ENCODE measurements around the gene KRT82.

The KRT82 gene

DNA sequence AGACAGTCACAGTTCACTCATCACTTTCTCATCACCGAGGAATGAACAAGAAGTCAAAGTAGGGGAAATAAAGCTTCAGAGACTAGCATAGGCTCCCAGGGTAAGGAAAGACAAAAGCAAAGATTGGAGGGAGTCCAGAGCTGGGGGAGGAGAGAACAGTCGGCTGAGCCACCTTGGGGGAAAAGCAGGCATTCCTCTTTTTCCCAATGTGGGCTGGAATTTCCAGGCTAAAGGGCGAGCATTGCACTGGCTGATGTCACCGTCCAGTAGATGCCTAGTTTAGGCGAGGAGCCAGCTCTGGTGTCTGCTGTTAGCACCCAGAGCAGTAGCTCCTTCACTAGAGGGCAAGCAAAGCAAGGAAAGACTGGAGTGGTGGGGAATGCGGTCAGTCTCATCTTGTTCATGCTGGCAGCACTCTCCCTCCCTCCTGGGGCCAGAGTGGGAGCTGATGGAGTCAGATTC lies 36.5 kb upstream of the KRT82 start:
- H3K4me3 ChIP-seq (ENCODE audit: low read length): no peak overlapping the region
- peaks cover 3% of the 10 kb centered on the region for H3K4me1 ChIP-seq (ENCODE audit: control insufficient read depth, insufficient read depth, low read length)
- no peaks in the 10 kb centered on the region for H3K36me3 ChIP-seq (ENCODE audit: control insufficient read depth, insufficient read depth, low read length)
- no peaks in the 10 kb centered on the region for H3K9me3 ChIP-seq (ENCODE audit: control insufficient read depth, insufficient read depth, low read length)
- H3K27me3 ChIP-seq (ENCODE audit: control insufficient read depth, insufficient read depth, low read length): no peaks in the 10 kb centered on the region
- H3K27ac ChIP-seq (ENCODE audit: low read length): no peak overlapping the region
- DNase-seq (ENCODE audit: low read depth, low spot score): peak; percentile 11
- no CpG with 5 or more reads among the region's 6 CpGs for WGBS (ENCODE audit: insufficient coverage, insufficient read length)

DNA sequence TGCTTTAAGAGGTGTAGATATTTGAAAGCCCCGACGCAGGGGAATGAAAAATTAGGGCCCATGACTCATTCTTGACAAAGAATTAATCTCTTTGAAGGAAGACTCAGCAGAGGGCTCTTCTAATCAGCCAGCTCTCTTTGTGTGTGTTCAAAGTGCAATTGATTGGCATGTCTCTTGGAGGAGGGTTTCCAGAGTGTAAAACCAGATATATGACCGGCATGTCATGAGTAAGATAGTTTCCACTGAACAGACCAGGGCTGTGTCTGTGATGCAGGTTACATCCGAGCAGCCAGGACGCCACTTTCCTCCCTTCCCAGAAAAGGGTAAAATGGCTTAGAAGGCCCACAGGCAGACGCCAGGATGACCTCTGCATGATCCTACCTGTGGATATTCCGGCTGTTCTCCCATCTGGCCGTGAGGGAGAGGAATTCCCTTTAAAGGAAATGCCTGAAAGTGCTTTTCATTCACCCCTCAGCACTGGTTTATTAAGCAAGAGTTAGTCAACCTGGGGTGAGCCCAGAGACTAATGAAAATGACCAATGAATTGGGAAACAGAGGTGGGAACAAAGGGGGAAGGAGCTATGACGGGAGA lies 35.3 kb upstream of the KRT82 start:
- Histone ChIP-seq H3K4me1 (ENCODE audit: control insufficient read depth, insufficient read depth, low read length) (peaks cover 3% of the 10 kb centered on the region), H3K27me3 (ENCODE audit: control insufficient read depth, insufficient read depth, low read length) (no peaks in the 10 kb centered on the region), H3K36me3 (ENCODE audit: control insufficient read depth, insufficient read depth, low read length) (no peaks in the 10 kb centered on the region), H3K4me3 (ENCODE audit: low read length) (no peak overlapping the region), H3K27ac (ENCODE audit: low read length) (no peak overlapping the region), H3K9me3 (ENCODE audit: control insufficient read depth, insufficient read depth, low read length) (no peaks in the 10 kb centered on the region)
- DNase-seq (ENCODE audit: low read depth, low spot score): no peak
- WGBS (ENCODE audit: insufficient coverage, insufficient read length): no CpG with 5 or more reads among the region's 9 CpGs

DNA sequence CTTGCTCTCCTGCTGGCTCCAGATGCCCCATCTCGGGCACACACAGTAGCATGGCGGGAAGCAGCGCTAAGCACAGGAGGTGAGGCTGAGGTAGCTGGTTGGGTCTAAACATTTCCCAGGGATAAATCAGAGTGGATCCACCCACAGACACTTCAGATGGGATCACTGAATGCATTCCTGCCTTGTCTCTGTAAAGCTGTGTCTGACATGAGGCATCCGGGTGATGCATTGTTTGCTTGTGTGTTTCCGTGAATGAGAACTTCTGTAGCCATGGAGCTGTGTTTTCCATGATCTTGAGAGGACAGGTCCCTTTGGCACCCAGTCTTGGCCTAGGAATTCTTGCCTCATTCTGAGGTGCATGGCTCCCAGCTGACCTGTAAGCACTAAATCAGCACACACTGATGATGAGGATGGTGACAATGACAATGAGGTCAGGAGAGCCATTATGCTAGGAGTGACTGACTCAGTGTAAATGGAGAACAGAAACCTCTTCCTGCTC lies 34.7 kb upstream of the KRT82 start:
- Histone ChIP-seq H3K27ac (ENCODE audit: low read length) (no peak overlapping the region), H3K9me3 (ENCODE audit: control insufficient read depth, insufficient read depth, low read length) (no peaks in the 10 kb centered on the region), H3K4me1 (ENCODE audit: control insufficient read depth, insufficient read depth, low read length) (peaks cover 3% of the 10 kb centered on the region), H3K4me3 (ENCODE audit: low read length) (no peak overlapping the region), H3K27me3 (ENCODE audit: control insufficient read depth, insufficient read depth, low read length) (no peaks in the 10 kb centered on the region), H3K36me3 (ENCODE audit: control insufficient read depth, insufficient read depth, low read length) (no peaks in the 10 kb centered on the region)
- DNase-seq (ENCODE audit: low read depth, low spot score): no peak
- no CpG with 5 or more reads among the region's 5 CpGs for whole genome bisulfite sequencing (ENCODE audit: insufficient coverage, insufficient read length)

DNA sequence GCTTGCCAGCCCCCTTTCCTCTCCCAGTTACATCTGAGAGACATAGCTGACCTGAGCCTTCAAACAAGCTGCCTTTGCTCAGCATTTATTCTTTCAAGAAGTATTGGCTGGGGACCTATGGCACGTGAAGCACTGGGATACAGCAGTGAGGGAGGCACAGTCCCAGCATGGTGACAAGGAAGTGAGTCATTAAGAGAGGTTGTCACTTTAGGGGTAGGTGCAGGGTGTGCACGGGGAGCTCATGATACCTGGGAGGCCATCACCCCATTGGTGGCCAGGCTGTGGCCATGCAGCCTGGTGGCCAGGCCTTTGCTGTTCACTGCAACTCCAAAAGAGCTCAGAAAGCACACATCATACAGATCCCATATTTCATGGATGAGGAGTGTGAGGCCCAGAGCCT lies 33.7 kb upstream of the KRT82 start:
- no peak overlapping the region for H3K4me3 ChIP-seq (ENCODE audit: low read length)
- H3K27me3 ChIP-seq (ENCODE audit: control insufficient read depth, insufficient read depth, low read length): no peaks in the 10 kb centered on the region
- no peaks in the 10 kb centered on the region for H3K36me3 ChIP-seq (ENCODE audit: control insufficient read depth, insufficient read depth, low read length)
- no peaks in the 10 kb centered on the region for H3K9me3 ChIP-seq (ENCODE audit: control insufficient read depth, insufficient read depth, low read length)
- H3K4me1 ChIP-seq (ENCODE audit: control insufficient read depth, insufficient read depth, low read length): peaks cover 3% of the 10 kb centered on the region
- no peak overlapping the region for H3K27ac ChIP-seq (ENCODE audit: low read length)
- DNase-seq (ENCODE audit: low read depth, low spot score): no peak
- no CpG with 5 or more reads among the region's 2 CpGs for WGBS (ENCODE audit: insufficient coverage, insufficient read length)

DNA sequence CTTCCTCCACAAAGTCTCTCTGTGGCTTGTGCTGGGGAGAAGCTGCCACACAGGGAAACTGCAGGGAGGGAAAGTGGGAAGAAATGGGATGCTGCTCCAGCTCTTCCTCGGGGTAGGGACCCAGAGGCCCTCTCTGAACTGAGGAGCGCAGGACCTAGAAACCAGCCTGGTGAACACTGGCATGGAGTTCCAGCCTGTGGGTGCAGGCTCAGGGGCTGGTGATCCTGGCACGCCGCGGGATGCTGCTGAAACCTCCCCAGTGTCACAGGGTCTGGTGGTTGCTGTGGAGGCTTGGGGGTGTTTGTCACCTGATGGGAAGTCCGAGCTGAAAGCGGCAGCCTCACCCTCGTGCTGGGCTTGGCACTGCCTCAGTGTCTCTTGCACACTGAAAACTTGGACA lies 33.3 kb upstream of the KRT82 start:
- DNase-seq (ENCODE audit: low read depth, low spot score): no peak
- Histone ChIP-seq H3K4me1 (ENCODE audit: control insufficient read depth, insufficient read depth, low read length) (peaks cover 3% of the 10 kb centered on the region), H3K27me3 (ENCODE audit: control insufficient read depth, insufficient read depth, low read length) (no peaks in the 10 kb centered on the region), H3K9me3 (ENCODE audit: control insufficient read depth, insufficient read depth, low read length) (no peaks in the 10 kb centered on the region), H3K36me3 (ENCODE audit: control insufficient read depth, insufficient read depth, low read length) (no peaks in the 10 kb centered on the region), H3K27ac (ENCODE audit: low read length) (no peak overlapping the region), H3K4me3 (ENCODE audit: low read length) (no peak overlapping the region)
- WGBS (ENCODE audit: insufficient coverage, insufficient read length): no CpG with 5 or more reads among the region's 8 CpGs

DNA sequence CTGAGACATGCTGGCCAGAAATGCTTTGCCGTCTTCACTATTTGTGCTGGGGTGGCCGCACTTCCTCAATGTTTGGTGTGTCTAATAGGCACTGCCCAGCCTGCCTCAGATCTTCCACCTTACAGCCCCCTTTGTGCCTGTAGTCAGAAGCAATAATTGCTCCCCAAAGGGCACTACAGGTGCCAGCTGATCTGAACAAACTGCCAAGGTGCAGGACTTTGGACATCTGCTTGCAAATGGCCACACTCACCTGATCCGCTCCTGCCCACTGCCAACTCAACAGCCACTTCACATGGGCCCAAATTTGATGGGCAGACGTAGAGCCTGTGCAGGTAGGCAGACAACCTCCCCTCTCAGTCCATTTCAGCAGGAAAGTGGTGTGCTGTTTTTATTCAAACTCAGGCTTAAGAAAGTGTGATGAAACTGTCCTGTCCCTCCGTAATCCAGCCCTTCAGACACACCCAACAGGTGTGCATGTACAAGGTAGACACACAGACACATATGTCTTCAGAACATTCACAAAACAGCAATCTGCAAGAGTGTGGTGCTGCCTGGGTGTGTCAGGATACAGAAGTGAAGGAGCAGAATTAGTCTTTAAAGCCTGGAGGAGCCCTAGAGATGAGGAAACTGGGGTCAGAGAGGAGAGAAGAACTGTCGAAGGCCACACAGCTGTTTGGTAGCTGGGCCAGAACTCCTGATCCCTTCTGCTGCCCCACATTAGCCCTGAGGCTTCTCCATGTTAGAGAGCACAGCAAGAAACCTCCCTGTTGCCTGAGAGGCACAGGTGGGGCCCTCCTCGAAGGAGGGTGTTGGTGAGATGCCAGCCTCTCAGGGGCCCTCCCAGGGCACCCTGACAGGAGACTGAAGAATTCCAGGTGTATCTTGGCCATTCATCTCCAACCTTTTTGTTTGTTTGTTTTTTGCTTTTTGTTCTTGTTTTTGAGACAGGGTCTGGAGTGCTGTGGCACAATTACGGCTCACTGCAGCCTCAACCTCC lies 32.5 kb upstream of the KRT82 start:
- Histone ChIP-seq H3K4me1 (ENCODE audit: control insufficient read depth, insufficient read depth, low read length) (peaks cover 4% of the 10 kb centered on the region), H3K9me3 (ENCODE audit: control insufficient read depth, insufficient read depth, low read length) (no peaks in the 10 kb centered on the region), H3K4me3 (ENCODE audit: low read length) (no peak overlapping the region), H3K27me3 (ENCODE audit: control insufficient read depth, insufficient read depth, low read length) (no peaks in the 10 kb centered on the region), H3K36me3 (ENCODE audit: control insufficient read depth, insufficient read depth, low read length) (no peaks in the 10 kb centered on the region), H3K27ac (ENCODE audit: low read length) (no peak overlapping the region)
- DNase-seq (ENCODE audit: low read depth, low spot score): no peak
- WGBS (ENCODE audit: insufficient coverage, insufficient read length): no CpG with 5 or more reads among the region's 8 CpGs

DNA sequence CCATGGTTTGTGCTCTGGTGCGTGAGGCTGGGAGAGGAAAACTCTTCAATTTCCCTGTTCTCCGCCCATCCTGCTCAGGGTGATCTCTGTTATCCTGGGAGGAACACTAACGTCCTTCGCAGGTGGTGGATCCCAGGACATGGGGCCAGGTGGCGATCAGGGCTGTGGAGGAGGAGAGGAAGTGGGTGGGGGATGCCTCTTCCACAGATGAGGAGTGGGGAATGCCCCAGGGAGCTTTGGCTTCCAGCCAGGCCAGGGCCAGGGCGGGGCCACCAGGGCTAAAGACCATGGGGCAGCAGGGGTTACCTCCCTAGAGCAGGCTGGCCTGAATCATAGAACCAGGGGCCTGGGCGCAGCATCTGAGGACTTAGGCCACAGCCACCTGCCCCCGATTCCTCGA lies 31.4 kb upstream of the KRT82 start:
- H3K27ac ChIP-seq (ENCODE audit: low read length): no peak overlapping the region
- H3K4me3 ChIP-seq (ENCODE audit: low read length): no peak overlapping the region
- H3K36me3 ChIP-seq (ENCODE audit: control insufficient read depth, insufficient read depth, low read length): no peaks in the 10 kb centered on the region
- H3K4me1 ChIP-seq (ENCODE audit: control insufficient read depth, insufficient read depth, low read length): peaks cover 3% of the 10 kb centered on the region; the same call in 1 of the 2 replicates
- WGBS (ENCODE audit: insufficient coverage, insufficient read length): no CpG with 5 or more reads among the region's 9 CpGs
- H3K9me3 ChIP-seq (ENCODE audit: control insufficient read depth, insufficient read depth, low read length): no peaks in the 10 kb centered on the region
- DNase-seq (ENCODE audit: low read depth, low spot score): no peak
- H3K27me3 ChIP-seq (ENCODE audit: control insufficient read depth, insufficient read depth, low read length): no peaks in the 10 kb centered on the region

DNA sequence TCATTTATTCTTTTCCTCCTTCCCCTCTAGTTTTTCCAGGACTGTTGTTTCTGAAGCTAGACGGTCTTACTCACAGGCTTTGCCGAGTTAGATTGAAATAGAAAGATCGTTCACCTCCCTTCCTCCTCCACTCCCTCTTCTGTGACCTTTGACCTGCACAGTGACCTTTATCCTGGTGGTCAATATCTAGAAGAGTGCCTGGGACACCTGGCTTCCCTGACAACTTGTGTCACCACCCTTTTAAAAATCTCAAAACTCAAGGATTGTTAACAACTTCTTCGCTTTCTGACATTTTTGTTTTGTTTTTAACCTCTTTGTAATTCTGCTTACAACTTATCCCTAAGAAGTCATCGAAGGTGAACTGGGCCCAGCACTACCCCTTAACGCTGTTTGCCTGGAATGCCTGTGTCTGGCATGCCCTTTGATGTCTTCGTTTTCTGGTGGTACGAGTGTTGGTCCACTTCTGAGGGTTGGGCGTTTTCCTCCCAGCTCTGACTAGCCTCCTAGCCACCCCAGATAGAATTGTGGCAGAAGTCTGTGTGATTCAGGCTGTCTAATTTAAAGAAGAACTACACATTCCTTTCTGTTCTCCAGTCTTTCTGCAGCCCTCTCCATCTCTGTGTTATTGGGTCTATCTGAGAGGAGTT lies 30.8 kb upstream of the KRT82 start:
- WGBS (ENCODE audit: insufficient coverage, insufficient read length): no CpG with 5 or more reads among the region's 9 CpGs
- no peak for DNase-seq (ENCODE audit: low read depth, low spot score)
- Histone ChIP-seq H3K36me3 (ENCODE audit: control insufficient read depth, insufficient read depth, low read length) (no peaks in the 10 kb centered on the region), H3K4me1 (ENCODE audit: control insufficient read depth, insufficient read depth, low read length) (peaks cover 3% of the 10 kb centered on the region; the same call in 1 of the 2 replicates), H3K27me3 (ENCODE audit: control insufficient read depth, insufficient read depth, low read length) (no peaks in the 10 kb centered on the region), H3K4me3 (ENCODE audit: low read length) (no peak overlapping the region), H3K9me3 (ENCODE audit: control insufficient read depth, insufficient read depth, low read length) (no peaks in the 10 kb centered on the region), H3K27ac (ENCODE audit: low read length) (no peak overlapping the region)

DNA sequence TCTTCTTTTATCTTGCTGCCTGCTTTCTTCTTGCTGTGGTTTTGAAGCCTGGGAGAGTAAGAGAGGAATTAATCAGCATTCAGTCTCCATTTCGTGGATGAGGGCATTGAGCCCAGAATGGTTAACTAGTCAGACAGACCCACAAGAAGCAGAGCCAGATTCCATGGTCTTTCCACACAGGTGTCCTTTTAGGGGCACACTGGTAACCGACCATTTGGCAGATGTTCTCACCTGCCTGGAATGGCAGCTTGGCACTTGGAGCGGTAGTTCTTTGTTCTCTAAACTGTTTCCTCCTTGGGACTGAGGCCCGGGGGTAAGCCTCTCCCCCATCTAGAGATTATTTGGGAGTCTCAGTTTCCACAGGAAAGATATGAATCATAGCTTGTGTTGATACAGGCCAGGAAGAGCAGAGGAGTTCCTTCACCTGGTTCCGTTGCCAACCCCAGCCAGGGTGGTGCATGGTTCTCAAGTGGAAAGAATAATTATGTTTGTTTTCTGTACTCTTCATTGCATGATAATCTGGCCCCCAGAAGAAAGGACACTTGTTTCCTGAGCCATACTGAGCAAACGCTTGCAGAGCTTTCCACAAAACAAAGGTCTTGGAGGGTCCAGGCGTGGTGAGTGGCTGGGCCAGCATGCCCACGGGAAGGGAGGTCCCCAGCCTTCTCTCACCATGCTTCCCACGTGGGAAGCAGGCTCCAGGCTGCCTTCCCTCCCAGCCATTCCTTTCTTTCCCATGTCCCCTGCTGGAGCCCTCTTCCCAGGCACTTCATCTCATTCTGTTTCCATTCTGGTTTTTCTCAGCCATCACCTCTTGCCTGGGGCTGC lies 30.1 kb upstream of the KRT82 start:
- Histone ChIP-seq H3K27me3 (ENCODE audit: control insufficient read depth, insufficient read depth, low read length) (no peaks in the 10 kb centered on the region), H3K4me1 (ENCODE audit: control insufficient read depth, insufficient read depth, low read length) (0 out of 2 replicates have a peak, but pooled peaks cover 1% of the 10 kb centered on the region), H3K36me3 (ENCODE audit: control insufficient read depth, insufficient read depth, low read length) (no peaks in the 10 kb centered on the region), H3K4me3 (ENCODE audit: low read length) (no peak overlapping the region), H3K9me3 (ENCODE audit: control insufficient read depth, insufficient read depth, low read length) (no peaks in the 10 kb centered on the region), H3K27ac (ENCODE audit: low read length) (no peak overlapping the region)
- no peak for DNase-seq (ENCODE audit: low read depth, low spot score)
- WGBS (ENCODE audit: insufficient coverage, insufficient read length): no CpG with 5 or more reads among the region's 9 CpGs

DNA sequence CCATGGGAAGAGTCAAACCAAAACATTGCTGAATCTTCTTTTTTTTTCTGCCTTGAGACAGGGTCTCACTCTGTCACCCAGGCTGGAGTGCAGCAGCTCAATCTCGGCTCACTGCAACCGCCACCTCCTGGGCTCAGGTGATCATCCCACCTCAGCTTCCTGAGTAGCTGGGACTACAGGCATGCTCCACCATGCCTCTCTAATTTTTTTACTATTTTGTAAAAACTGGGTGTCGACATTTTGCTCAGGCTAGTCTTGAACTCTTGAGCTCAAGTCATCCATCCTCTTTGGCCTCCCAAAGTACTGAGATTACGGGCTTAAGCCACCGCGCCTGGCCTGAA lies 29.5 kb upstream of the KRT82 start:
- no CpG with 5 or more reads among the region's 6 CpGs for WGBS (ENCODE audit: insufficient coverage, insufficient read length)
- no peaks in the 10 kb centered on the region for H3K36me3 ChIP-seq (ENCODE audit: control insufficient read depth, insufficient read depth, low read length)
- no peak overlapping the region for H3K4me3 ChIP-seq (ENCODE audit: low read length)
- H3K27me3 ChIP-seq (ENCODE audit: control insufficient read depth, insufficient read depth, low read length): no peaks in the 10 kb centered on the region
- DNase-seq (ENCODE audit: low read depth, low spot score): no peak
- H3K4me1 ChIP-seq (ENCODE audit: control insufficient read depth, insufficient read depth, low read length): 0 out of 2 replicates have a peak, but pooled peaks cover 1% of the 10 kb centered on the region
- H3K27ac ChIP-seq (ENCODE audit: low read length): no peak overlapping the region
- H3K9me3 ChIP-seq (ENCODE audit: control insufficient read depth, insufficient read depth, low read length): no peaks in the 10 kb centered on the region
